ENCODE data around the gene VASH1.
A peak's percentile ranks its signal among the peaks of the same experiment; 100 is the strongest.
"Not testable (repeated sequence)": the region's sequence is repeated elsewhere in the genome, so short reads cannot be mapped to it uniquely, and the experiment has no call there.

Gene VASH1

DNA sequence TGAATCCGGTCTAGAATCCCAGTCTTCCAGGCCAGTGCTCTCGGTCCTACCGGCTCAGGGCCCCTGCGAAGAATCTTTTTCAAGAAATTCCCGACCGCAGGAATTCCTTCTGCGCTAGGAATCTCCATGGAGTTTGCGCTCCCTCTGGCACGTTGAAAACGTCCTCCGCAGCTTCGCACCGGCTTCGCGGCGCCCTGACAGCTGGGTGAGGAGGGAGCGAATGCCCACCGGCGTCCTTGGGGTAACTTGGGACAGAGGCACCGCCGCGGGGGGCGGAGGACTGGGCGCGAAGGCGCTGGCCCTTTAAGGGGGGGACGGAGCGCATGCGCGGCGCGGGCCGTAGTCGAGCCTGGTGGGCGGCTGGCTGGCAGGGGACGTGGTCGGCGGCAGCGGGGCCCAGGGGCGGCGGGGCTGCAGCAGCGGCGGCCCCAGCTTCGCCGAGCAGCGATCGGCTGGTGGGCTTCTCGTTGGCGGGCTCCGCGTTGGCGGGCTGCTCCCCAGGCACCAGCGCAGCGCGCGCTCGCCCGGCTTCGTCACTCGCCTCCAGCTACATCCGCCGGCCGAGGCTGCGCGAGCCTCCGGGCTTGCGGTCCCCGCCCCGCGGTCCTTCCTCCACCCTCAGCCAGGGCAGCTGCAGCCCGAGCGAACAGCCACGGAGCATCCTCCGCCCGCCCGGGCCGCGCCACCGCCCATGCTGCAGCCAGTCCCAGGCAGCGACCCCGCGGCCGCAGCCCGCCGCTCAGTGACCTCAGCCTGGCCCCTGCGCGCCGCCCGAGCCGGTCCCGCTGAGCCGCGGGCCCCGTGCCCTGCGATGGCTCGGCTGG lies at the start of gene VASH1:
VASH1 (plus strand) TSS at position 333 of the 824 bp plus-strand sequence. CDS start 1,354 bp downstream, outside the sequence.
- Histone ChIP-seq H3K27me3 (ENCODE audit: insufficient read depth, low read length) (no peaks in the 10 kb centered on the region), H2AFZ (ENCODE audit: low read depth, low read length) (peak within 1 kb of the TSS; percentile 99), H3K9me3 (ENCODE audit: low read length) (no peaks in the 10 kb centered on the region), H3K4me1 (ENCODE audit: insufficient read depth, low read length) (peaks cover 23% of the 10 kb centered on the region), H3K36me3 (ENCODE audit: insufficient read depth, low read length) (peaks cover 7% of the 10 kb centered on the region), H3K4me3 (ENCODE audit: low read length) (peak within 1 kb of the TSS; percentile 81)

DNA sequence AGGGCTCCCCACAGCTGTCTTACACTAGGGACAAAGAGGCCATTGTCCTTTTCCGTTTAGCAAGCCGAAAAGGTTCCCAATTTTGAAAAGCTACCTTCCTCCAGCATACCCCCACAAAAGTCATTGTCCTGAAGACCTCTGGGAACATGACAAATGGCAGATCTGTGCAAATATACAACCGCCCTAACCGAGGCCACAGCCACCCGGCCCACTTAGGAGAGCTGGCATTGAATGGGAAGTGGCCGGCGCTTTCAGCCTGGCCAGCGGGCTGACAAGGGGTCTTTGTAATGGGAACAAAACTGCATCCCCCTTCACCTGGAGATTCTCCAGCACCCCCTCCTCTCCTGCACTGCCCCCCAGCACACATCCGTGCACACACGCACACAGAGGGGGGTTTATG lies 48.1 kb upstream of the VASH1 start:
- Histone ChIP-seq H3K9me3 (ENCODE audit: low read length) (peaks cover 2% of the 10 kb centered on the region), H3K27me3 (ENCODE audit: insufficient read depth, low read length) (no peaks in the 10 kb centered on the region), H2AFZ (ENCODE audit: low read depth, low read length) (no peak overlapping the region), H3K4me1 (ENCODE audit: insufficient read depth, low read length) (no peaks in the 10 kb centered on the region), H3K36me3 (ENCODE audit: insufficient read depth, low read length) (no peaks in the 10 kb centered on the region), H3K4me3 (ENCODE audit: low read length) (no peak overlapping the region)

DNA sequence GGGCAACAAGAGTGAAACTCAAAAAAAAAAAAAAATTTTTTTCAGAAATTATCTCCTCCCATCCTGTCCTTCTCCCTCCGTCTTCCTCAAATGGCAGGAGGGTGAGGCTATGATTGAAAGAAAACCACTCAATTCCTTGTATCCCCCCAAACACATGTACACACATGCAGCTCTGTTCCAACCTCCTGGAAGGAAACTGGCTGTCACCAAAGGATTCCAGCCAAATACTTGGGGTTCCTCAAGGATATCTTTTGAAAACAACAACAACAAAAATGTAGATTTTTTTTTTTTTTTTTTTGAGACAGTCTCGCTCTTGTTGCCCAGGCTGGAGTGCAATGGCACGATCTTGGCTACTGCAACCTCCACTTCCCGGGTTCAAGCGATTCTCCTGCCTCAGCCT lies 46.8 kb upstream of the VASH1 start:
- no peak overlapping the region for H2AFZ ChIP-seq (ENCODE audit: low read depth, low read length)

DNA sequence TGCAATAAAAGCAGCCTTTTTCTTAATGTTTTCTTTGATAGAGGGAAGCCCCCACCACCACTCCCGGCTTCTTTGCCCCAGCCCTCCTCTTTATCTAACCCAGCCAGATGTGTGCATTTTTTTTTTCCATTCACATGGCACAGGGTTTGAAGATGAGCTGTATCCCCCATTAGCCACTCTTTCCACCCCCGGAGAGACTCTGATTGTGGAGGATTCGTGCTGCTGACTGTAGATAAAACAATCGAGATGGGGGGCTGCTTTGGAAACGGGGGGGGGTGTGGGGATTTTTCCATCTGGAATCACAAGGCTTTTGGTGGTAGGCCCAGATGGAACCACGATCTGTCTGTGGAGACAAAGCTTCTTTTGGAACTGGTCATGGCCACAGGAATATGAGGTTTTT lies 46.2 kb upstream of the VASH1 start:
- Histone ChIP-seq H3K4me1 (ENCODE audit: insufficient read depth, low read length) (peaks cover 7% of the 10 kb centered on the region), H2AFZ (ENCODE audit: low read depth, low read length) (no peak overlapping the region), H3K9me3 (ENCODE audit: low read length) (peaks cover 2% of the 10 kb centered on the region), H3K36me3 (ENCODE audit: insufficient read depth, low read length) (no peaks in the 10 kb centered on the region), H3K4me3 (ENCODE audit: low read length) (no peak overlapping the region), H3K27me3 (ENCODE audit: insufficient read depth, low read length) (no peaks in the 10 kb centered on the region)

More for the DNA sequence above, 46.8 kb upstream of the VASH1 start:
- H3K36me3 ChIP-seq (ENCODE audit: insufficient read depth, low read length) = no peaks in the 10 kb centered on the region
- no peak overlapping the region for H3K4me3 ChIP-seq (ENCODE audit: low read length)
- no peaks in the 10 kb centered on the region for H3K27me3 ChIP-seq (ENCODE audit: insufficient read depth, low read length)
- H3K9me3 ChIP-seq (ENCODE audit: low read length) = peaks cover 2% of the 10 kb centered on the region
- H3K4me1 ChIP-seq (ENCODE audit: insufficient read depth, low read length) = peaks cover under 1% of the 10 kb centered on the region

DNA sequence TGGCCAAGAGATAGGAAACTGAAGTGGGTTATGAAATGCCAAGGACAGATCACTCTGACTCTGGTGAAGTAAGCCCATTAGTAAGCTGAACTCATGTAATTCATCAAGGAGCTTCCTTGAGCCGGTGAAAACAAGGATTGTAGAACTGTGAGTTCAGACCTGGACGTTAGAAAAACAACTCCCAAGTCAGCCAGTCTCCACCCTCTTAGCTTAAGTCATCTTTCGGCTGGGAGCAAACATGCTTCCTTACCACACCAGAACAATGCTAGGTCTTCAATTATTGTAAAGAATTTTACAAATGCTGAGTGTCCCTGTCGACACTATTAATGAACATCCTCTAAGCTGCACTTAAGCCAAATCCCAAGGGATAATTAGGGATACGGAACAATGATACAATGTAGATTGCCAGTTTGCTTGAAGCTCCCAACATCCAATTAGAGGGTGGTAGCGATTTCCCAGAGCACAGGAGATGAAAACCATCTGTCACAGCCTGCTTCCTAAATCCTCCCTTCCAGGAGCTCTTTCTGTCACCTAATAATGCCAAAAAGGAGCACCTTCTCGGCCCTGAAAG lies 45.7 kb upstream of the VASH1 start:
- Histone ChIP-seq H3K9me3 (ENCODE audit: low read length) (peaks cover 2% of the 10 kb centered on the region), H3K36me3 (ENCODE audit: insufficient read depth, low read length) (no peaks in the 10 kb centered on the region), H3K4me3 (ENCODE audit: low read length) (no peak overlapping the region), H3K4me1 (ENCODE audit: insufficient read depth, low read length) (peaks cover 12% of the 10 kb centered on the region), H2AFZ (ENCODE audit: low read depth, low read length) (no peak overlapping the region), H3K27me3 (ENCODE audit: insufficient read depth, low read length) (no peaks in the 10 kb centered on the region)

DNA sequence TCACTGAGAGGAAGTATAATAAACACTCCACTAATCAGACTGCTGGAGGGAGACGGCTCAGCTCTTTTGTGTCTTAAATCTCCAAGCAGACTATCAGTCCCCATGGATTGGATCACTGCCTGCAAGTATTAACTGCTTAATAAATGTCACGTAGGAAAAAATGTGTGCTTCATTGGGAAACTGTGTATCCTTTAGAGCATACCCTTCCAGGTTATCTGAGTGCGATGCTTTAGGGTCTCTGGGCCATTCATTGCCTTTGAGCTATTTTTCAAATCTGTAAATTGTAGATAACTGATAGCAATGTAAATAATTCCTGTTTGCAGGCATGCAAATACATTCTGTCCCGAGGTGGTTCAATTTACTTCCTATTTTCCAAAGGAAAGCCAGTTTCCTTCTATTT lies 45.0 kb upstream of the VASH1 start:
- H3K9me3 ChIP-seq (ENCODE audit: low read length) = peaks cover 2% of the 10 kb centered on the region
- no peak overlapping the region for H2AFZ ChIP-seq (ENCODE audit: low read depth, low read length)
- H3K4me3 ChIP-seq (ENCODE audit: low read length) = no peak overlapping the region
- peaks cover 15% of the 10 kb centered on the region for H3K4me1 ChIP-seq (ENCODE audit: insufficient read depth, low read length)
- no peaks in the 10 kb centered on the region for H3K27me3 ChIP-seq (ENCODE audit: insufficient read depth, low read length)
- no peaks in the 10 kb centered on the region for H3K36me3 ChIP-seq (ENCODE audit: insufficient read depth, low read length)

DNA sequence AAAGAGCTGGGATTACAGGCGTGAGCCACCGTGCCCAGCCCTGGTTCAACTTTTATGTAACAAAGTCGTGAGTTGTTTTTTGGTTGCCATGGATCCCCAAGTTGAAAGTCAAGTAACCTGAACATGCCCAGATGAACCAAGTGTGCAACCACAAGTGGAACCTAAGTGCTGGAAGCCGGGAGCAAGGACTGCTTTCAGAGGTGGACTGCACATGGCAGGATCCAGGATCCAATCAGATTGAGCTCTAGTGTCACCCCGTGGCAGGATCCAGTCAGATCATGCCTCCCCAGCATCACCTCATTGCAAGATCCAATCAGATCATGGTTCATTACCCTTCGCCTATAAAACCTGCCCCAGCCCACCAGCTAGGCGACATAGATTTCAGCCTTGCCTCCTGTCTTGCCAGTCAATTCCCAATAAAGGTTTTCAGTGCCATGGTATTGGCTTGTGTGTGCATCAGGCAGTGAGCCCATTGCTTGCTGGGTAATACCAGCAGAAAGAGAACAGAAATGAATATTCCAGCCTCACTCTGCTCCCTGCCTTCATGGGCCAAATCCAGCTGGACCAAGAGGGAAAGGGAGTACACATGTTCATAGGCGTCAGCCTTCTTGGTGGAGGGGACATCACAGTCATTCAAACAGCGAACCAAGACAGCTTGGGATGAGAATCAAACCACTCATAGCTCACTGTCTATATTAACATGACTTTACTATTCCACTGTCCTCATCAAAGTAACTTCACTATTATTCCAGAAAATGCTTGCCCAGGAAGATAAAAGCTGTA lies 43.6 kb upstream of the VASH1 start:
- H3K36me3 ChIP-seq (ENCODE audit: insufficient read depth, low read length) = no peaks in the 10 kb centered on the region
- H3K27me3 ChIP-seq (ENCODE audit: insufficient read depth, low read length) = no peaks in the 10 kb centered on the region
- H3K9me3 ChIP-seq (ENCODE audit: low read length) = peaks cover 2% of the 10 kb centered on the region
- H2AFZ ChIP-seq (ENCODE audit: low read depth, low read length) = no peak overlapping the region
- peaks cover 15% of the 10 kb centered on the region for H3K4me1 ChIP-seq (ENCODE audit: insufficient read depth, low read length)
- no peak overlapping the region for H3K4me3 ChIP-seq (ENCODE audit: low read length)

DNA sequence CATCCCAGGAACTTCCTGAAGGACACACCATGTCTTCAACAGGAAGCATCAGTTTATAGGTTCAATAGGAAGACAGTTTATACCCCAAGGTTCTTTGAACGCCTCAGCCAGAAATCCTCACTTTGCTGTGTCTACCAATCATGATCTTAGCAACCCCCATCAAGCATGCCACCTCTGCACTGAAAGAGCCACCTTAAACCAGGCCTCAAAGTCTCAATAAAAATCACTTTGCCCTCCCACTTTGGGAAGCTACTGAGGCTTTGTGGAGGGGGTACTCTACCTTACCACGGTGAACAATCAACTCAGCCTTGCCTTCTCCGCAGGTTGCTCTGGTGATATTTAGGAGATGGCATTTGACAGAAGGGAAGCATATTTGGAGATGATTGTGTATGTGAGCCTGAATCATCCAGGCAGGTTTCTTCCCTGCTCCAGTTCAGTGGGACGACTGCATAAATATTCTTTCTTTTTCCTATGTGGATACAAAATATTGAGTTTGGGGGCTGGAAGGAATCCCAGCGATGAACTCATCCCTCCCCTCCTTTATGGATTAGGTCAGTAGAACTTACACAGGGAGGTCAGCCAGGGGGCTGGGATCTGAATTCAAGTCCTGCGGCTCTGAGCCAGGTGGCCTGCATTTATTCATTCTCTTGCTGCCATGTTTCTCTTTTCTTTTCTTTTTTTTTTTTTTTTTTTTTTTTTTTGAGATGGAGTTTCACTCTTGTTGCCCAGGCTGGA lies 42.8 kb upstream of the VASH1 start:
- Histone ChIP-seq H3K4me3 (ENCODE audit: low read length) (no peak overlapping the region), H3K4me1 (ENCODE audit: insufficient read depth, low read length) (peaks cover 15% of the 10 kb centered on the region), H3K9me3 (ENCODE audit: low read length) (peaks cover 2% of the 10 kb centered on the region), H3K27me3 (ENCODE audit: insufficient read depth, low read length) (no peaks in the 10 kb centered on the region), H3K36me3 (ENCODE audit: insufficient read depth, low read length) (no peaks in the 10 kb centered on the region), H2AFZ (ENCODE audit: low read depth, low read length) (no peak overlapping the region)

DNA sequence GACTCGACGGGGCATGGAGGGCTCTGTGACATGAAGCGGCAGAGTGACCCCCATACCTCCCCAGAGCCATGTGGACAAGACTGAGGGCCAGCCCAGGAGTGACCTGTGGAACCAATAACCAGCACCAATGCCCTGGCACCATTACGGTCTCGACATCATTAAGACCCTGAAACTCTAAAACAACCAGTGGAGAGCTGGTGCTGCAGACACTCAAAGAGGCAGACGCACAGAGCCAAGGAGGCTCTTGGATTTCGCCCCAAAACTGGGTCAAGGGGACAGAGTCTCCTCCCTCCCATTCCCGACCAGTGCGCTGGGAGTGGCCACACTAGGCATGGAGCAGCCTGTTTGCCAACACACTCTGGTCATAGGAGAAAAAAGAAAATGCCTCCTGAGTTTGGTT lies 41.6 kb upstream of the VASH1 start:
- H3K9me3 ChIP-seq (ENCODE audit: low read length) = peaks cover 2% of the 10 kb centered on the region
- H3K27me3 ChIP-seq (ENCODE audit: insufficient read depth, low read length) = no peaks in the 10 kb centered on the region
- H2AFZ ChIP-seq (ENCODE audit: low read depth, low read length) = no peak overlapping the region
- no peak overlapping the region for H3K4me3 ChIP-seq (ENCODE audit: low read length)
- H3K36me3 ChIP-seq (ENCODE audit: insufficient read depth, low read length) = no peaks in the 10 kb centered on the region
- H3K4me1 ChIP-seq (ENCODE audit: insufficient read depth, low read length) = peaks cover 15% of the 10 kb centered on the region

DNA sequence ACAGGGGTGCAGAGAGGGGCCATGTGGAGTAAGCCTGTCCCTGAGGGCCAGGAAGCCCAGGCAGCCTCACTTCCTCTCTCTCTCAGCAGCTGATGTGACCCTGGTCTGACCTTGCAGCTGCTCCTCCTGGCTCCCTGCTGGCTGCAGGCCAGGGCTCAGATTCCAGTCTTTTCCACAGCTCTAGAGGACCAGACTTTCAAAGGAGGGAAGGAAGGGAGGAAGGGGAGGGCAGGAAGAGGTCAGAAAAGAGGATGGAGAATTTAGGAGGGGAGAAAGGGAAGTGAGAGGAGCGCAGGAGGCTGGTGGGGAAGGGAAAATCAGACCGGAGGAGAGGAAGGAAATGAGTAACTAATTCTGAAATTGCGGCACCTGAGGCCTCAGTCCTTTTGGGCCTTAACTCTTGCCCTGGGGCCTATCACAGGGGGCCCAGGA lies 40.9 kb upstream of the VASH1 start:
- peaks cover 2% of the 10 kb centered on the region for H3K9me3 ChIP-seq (ENCODE audit: low read length)
- no peaks in the 10 kb centered on the region for H3K27me3 ChIP-seq (ENCODE audit: insufficient read depth, low read length)
- no peak overlapping the region for H3K4me3 ChIP-seq (ENCODE audit: low read length)
- no peak overlapping the region for H2AFZ ChIP-seq (ENCODE audit: low read depth, low read length)
- peaks cover 15% of the 10 kb centered on the region for H3K4me1 ChIP-seq (ENCODE audit: insufficient read depth, low read length)
- H3K36me3 ChIP-seq (ENCODE audit: insufficient read depth, low read length) = no peaks in the 10 kb centered on the region

DNA sequence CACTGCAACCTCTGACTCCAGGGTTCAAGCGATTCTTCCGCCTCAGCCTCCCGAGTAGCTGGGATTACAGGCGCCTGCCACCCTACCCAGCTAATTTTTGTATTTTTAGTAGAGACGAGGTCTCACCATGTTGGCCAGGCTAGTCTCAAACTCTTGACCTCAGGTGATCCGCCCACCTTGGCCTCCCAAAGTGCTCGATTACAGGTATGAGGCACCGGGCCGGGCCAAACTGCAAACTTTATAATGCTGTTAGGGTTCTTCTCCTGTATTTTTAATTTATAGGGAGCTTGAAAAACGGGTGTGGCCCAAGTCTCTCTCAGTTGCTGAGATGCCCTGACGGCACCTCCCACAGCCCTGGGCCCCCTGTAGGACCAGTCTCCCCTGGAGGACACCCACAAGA lies 39.8 kb upstream of the VASH1 start:
- H3K9me3 ChIP-seq (ENCODE audit: low read length); H3K36me3 ChIP-seq (ENCODE audit: insufficient read depth, low read length); H3K4me3 ChIP-seq (ENCODE audit: low read length); H2AFZ ChIP-seq (ENCODE audit: low read depth, low read length); H3K27me3 ChIP-seq (ENCODE audit: insufficient read depth, low read length): not testable (repeated sequence)
- peaks cover 15% of the 10 kb centered on the region for H3K4me1 ChIP-seq (ENCODE audit: insufficient read depth, low read length)

DNA sequence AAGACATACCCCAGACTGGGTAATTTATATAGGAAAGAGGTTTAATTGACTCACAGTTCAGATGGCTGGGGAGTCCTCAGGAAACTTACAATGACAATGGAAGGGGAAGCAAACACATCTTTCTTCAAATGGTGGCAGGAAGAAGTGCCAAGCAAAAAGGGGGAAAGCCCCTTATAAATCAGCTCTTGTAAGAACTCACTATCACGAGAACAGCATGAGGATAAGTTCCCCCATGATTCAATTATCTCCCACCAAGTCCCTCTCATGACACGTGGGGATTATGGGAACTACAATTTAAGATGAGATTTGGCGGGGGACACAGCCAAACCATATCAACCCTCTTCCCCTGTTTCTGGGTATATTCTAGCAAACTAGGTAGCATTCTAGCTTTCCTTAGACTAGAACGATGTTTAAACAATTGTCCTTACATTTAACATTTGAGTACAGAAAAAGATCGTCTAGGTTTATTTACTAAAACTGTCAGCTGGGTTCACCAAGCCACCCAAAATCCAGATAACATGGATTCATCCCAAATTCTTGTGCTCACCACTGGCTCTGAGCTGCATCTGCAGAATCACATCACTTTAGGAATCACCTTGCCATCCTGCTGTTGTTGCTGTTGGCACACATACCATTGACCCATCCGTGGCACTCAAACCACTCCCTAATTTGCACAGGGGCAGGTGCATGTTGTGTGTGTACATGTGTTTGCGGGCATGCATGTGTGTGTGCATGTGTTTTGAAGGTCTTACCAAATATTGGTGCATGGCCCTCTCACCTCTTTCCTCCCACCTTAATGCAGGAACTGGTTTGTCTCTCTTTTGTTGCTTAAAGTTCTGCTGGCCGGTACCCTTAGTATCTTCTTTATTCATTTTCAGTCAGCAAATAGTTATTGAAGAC lies 36.4 kb upstream of the VASH1 start:
- Histone ChIP-seq H3K4me1 (ENCODE audit: insufficient read depth, low read length) (peaks cover 10% of the 10 kb centered on the region), H2AFZ (ENCODE audit: low read depth, low read length) (no peak overlapping the region), H3K9me3 (ENCODE audit: low read length) (no peaks in the 10 kb centered on the region), H3K36me3 (ENCODE audit: insufficient read depth, low read length) (no peaks in the 10 kb centered on the region), H3K27me3 (ENCODE audit: insufficient read depth, low read length) (no peaks in the 10 kb centered on the region), H3K4me3 (ENCODE audit: low read length) (no peak overlapping the region)
